HL-60 (cell line): ENCODE results near the gene TCTA.

Experiments
- POLR2AphosphoS5 ChIP-seq: IDR thresholded peaks from 2 replicates; pipeline ENCODE4 v1.6.1; 2012; ENCODE audit warnings: low read depth
- REST ChIP-seq: IDR thresholded peaks from 2 replicates; pipeline ENCODE4 v1.6.1; 2012; ENCODE audit warnings: low read depth; ENCODE audit not compliant: insufficient replicate concordance
- TF ChIP-seq, protein P1 (sequence below): IDR thresholded peaks from one replicate; pipeline ENCODE4 v1.5.1; 2011; ENCODE audit warnings: low read length, control low read depth, inconsistent platforms; ENCODE audit not compliant: insufficient read depth

GRCh38 chr3:49434731-49435130, 22.5 kb downstream of the TCTA start:
- TF ChIP-seq, protein P1, sequence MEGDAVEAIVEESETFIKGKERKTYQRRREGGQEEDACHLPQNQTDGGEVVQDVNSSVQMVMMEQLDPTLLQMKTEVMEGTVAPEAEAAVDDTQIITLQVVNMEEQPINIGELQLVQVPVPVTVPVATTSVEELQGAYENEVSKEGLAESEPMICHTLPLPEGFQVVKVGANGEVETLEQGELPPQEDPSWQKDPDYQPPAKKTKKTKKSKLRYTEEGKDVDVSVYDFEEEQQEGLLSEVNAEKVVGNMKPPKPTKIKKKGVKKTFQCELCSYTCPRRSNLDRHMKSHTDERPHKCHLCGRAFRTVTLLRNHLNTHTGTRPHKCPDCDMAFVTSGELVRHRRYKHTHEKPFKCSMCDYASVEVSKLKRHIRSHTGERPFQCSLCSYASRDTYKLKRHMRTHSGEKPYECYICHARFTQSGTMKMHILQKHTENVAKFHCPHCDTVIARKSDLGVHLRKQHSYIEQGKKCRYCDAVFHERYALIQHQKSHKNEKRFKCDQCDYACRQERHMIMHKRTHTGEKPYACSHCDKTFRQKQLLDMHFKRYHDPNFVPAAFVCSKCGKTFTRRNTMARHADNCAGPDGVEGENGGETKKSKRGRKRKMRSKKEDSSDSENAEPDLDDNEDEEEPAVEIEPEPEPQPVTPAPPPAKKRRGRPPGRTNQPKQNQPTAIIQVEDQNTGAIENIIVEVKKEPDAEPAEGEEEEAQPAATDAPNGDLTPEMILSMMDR: no peak
- TF ChIP-seq POLR2AphosphoS5: no peak
- no peak for TF ChIP-seq REST
